Spleen (tissue), 7 donors: ENCODE measurements around the gene SMG6.

Source experiments
- POLR2A ChIP-seq, 3 donors: fragments of 450-650 bp; IDR thresholded peaks; one replicate each; pipeline ENCODE4 v1.5.1; 2017; ENCODE audit warnings: antibody characterized with exemption in 3 of 3, mild to moderate bottlenecking in 1 of 3
- TF ChIP-seq, protein P1 (sequence below), 11 experiments: fragments of 200-600 bp in 7 of 11; fragments of 450-650 bp in 4 of 11; sonication (generic) in 4 of 11; IDR thresholded peaks in 8 of 11; conservative IDR thresholded peaks in 3 of 11; 1 replicate in 7 of 11; 2 replicates in 4 of 11; pipeline versions ENCODE4 v1.4.0 to v1.8.0; 2016 to 2021; ENCODE audit warnings: antibody characterized with exemption in 11 of 11, inconsistent platforms in 4 of 11, mild to moderate bottlenecking in 1 of 11
- donor health status: DM: no; HTN: no; CAD: no; lungs with moderate emphysema.
- donor health status: DM: no; HTN: no; CAD: no.
- donor health status: DM: no; HTN: no; CAD: no.

DNA sequence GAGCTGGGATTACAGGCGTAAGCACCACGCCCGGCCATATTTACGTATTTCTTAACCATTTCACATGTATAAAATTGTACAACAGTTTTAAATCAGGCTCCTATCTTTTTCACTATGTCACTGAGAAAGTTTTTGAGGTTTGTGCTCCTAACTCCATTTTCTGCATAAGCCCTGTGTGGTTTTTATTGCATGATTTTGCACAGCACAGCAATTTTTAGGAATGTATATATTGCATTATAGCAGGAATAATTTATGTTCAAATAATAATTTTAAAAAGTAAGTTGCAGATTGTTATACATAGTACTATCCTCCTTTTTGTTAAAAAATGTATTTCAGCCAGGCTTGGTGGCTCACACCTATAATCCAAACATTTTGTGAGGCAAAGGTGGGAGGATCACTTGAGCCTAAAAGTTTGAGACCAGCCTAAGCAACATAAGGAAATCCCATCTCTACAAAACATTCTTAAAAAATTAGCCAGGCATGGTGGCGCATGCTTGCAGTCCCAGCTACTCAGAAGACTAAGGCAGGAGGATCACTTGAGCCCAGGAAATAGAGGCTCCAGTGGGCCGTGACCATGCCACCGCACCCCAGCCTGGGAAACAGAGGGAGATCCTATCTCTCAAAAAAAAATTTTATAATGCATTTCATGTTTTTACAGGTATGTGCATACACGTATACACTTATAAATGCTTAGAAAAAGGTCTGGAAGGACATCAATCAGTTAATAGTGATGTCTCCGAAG is 26.0 kb downstream of the SMG6 start:
- TF ChIP-seq, protein P1, sequence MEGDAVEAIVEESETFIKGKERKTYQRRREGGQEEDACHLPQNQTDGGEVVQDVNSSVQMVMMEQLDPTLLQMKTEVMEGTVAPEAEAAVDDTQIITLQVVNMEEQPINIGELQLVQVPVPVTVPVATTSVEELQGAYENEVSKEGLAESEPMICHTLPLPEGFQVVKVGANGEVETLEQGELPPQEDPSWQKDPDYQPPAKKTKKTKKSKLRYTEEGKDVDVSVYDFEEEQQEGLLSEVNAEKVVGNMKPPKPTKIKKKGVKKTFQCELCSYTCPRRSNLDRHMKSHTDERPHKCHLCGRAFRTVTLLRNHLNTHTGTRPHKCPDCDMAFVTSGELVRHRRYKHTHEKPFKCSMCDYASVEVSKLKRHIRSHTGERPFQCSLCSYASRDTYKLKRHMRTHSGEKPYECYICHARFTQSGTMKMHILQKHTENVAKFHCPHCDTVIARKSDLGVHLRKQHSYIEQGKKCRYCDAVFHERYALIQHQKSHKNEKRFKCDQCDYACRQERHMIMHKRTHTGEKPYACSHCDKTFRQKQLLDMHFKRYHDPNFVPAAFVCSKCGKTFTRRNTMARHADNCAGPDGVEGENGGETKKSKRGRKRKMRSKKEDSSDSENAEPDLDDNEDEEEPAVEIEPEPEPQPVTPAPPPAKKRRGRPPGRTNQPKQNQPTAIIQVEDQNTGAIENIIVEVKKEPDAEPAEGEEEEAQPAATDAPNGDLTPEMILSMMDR (IDR thresholded peaks at IDR 0.05 in 8 of 11, conservative IDR thresholded peaks at IDR 0.05 in 3 of 11), result no peak
- no peak for TF ChIP-seq POLR2A (IDR thresholded peaks at IDR 0.05)
